T-cell (primary cell): ENCODE data around the gene NECAB2. TPM values are rescaled to one million over a fixed set of nuclear protein-coding genes. Genes with fewer than 3 reads are reported as not detected.

Experiments
- ATAC-seq, 4 experiments: fragments of 200-7000 bp in 3 of 4; fragments of 150-1000 bp in 1 of 4; cut with Tn5 transposase; replicated peaks in 1 of 4; 1 replicate in 3 of 4; 2 replicates in 1 of 4; pipeline ENCODE4 v1.10.0; 2021; ENCODE audit warnings: moderate library complexity in 3 of 4, mild to moderate bottlenecking in 2 of 4, moderate number of reproducible peaks in 1 of 4
- CTCF ChIA-PET, 2 donors: fragments of 300-600 bp; sonication (Branson Sonifier 250); formaldehyde crosslinking; loops; one replicate each; lab custom pipeline; 2022; ENCODE audit warnings: antibody characterized with exemption in 2 of 2; lab: Charles Lee
- POLR2A ChIA-PET, 2 donors: fragments of 300-600 bp; sonication (Branson Sonifier 250); formaldehyde crosslinking; loops; one replicate each; lab custom pipeline; 2022; ENCODE audit warnings: antibody characterized with exemption in 2 of 2; lab: Charles Lee
- DNase-seq, 35 experiments: peaks; one replicate each; pipeline versions ENCODE4 v3.0.0 to v3.0.0-alpha.2; 2013 to 2023
- H3K27ac ChIP-seq: one replicate; pipeline ENCODE4 v1.5.1; 2013; ENCODE audit warnings: low read length
- H3K27me3 ChIP-seq, 2 experiments: replicated peaks in 1 of 2; 1 replicate in 1 of 2; 2 replicates in 1 of 2; pipeline versions ENCODE4 v1.6.1 to v1.7.0; 2013; ENCODE audit warnings: low read length in 1 of 2, mixed read lengths in 1 of 2; ENCODE audit not compliant: control insufficient read depth in 2 of 2, insufficient read depth in 2 of 2; ENCODE audit errors: extremely low read depth in 1 of 2
- H3K36me3 ChIP-seq, 2 donors: 1 replicate in 1 of 2; 2 replicates in 1 of 2; pipeline versions ENCODE4 v1.6.1 to v1.7.0; 2013; ENCODE audit warnings: low read length in 1 of 2; ENCODE audit not compliant: control insufficient read depth in 2 of 2, insufficient read depth in 1 of 2; ENCODE audit errors: extremely low read depth in 1 of 2
- H3K4me1 ChIP-seq, 2 experiments: 1 replicate in 1 of 2; 2 replicates in 1 of 2; pipeline versions ENCODE4 v1.6.1 to v1.7.0; 2013; ENCODE audit warnings: low read length in 2 of 2, mixed read lengths in 1 of 2; ENCODE audit not compliant: insufficient read depth in 2 of 2, control insufficient read depth in 1 of 2; ENCODE audit errors: extremely low read depth in 1 of 2
- H3K4me3 ChIP-seq, 2 donors: 1 replicate in 1 of 2; 2 replicates in 1 of 2; pipeline versions ENCODE4 v1.5.1 to v1.7.0; 2013; ENCODE audit warnings: mild to moderate bottlenecking in 2 of 2, low read length in 1 of 2, moderate library complexity in 1 of 2; ENCODE audit not compliant: control insufficient read depth in 1 of 2; ENCODE audit errors: extremely low read depth in 1 of 2
- H3K9me3 ChIP-seq: 2 replicates; pipeline ENCODE4 v1.7.0; 2013
- H3K27ac Mint-ChIP-seq, 2 donors: one replicate each; pipeline ENCODE4 v1.8.0; 2020 to 2021; ENCODE audit warnings: mild to moderate bottlenecking in 2 of 2, mixed read lengths in 2 of 2
- H3K27me3 Mint-ChIP-seq, 2 donors: one replicate each; pipeline ENCODE4 v1.8.0; 2021 to 2022; ENCODE audit warnings: mixed read lengths in 2 of 2
- H3K36me3 Mint-ChIP-seq: one replicate; pipeline ENCODE4 v1.8.0; 2021; ENCODE audit warnings: mixed read lengths
- H3K4me1 Mint-ChIP-seq, 3 donors: one replicate each; pipeline ENCODE4 v1.8.0; 2020 to 2022; ENCODE audit warnings: mixed read lengths in 3 of 3, mild to moderate bottlenecking in 1 of 3
- H3K4me3 Mint-ChIP-seq, 3 donors: one replicate each; pipeline ENCODE4 v1.8.0; 2020 to 2022; ENCODE audit warnings: mild to moderate bottlenecking in 3 of 3, mixed read lengths in 3 of 3, moderate library complexity in 3 of 3
- H3K9me3 Mint-ChIP-seq, 3 donors: one replicate each; pipeline ENCODE4 v1.8.0; 2020 to 2022; ENCODE audit warnings: mixed read lengths in 3 of 3
- WGBS: methylation state at CpG from one replicate; pipeline ENCODE4 v1.1.5; 2013; ENCODE audit warnings: missing lambda C conversion rate; ENCODE audit not compliant: insufficient coverage; 5-methylcytosine and 5-hydroxymethylcytosine counted together
- total RNA-seq, 35 experiments: library from RNA in 6 of 35; stranded (reverse) in 6 of 35; fragments of 120-200 nt in 1 of 35; gene quantifications; one replicate each; pipeline versions ENCODE4 v1.2.1 to v1.2.4 and lab custom pipeline; 2013 to 2026

The NECAB2 gene
- total RNA-seq, 5 donors from 2014 or later (not counting 1 experiment from before 2014, with no cell fraction given) = not detected

DNA sequence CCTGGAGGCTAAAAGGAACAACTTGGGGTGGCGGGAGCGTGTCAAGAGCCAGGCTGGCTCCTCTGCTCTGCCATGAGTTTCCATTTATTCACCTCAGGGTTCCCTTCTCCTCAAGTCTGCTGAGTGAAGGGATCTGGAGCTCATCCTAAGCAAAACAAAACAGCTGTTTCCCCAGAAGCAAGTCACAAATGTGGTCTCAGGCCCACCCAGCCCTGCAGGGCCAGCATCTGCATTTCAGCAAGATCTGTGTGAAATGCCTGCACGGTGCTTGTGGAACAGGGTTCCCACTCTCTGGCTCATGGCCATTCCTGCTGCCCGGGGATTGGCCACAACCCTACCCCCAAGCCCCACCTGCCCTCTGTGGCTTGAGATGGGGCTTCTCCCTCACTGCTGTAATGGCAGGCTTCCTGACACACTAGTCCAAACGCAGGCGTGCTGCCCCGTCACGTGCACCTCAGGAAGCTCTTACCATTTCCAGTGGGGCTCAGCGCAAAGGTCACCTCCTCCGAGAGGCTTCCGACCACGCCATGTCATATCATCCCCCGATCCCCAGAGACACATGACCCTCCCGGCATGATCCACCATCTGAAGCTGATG is 72.3 kb downstream of the NECAB2 start:
- ChIA-PET CTCF (no interaction called here), POLR2A (no interaction called here)
- H3K9me3 Mint-ChIP-seq = peaks cover 0 to 4% (median 4%) of the 10 kb centered on the region in 3 donors
- H3K27ac Mint-ChIP-seq = no peak overlapping the region
- H3K4me3 ChIP-seq = no peak overlapping the region
- WGBS = 76% methylated on average over 12 of the region's 14 CpGs
- H3K4me1 Mint-ChIP-seq = peaks cover 2 to 8% (median 5%) of the 10 kb centered on the region in 3 donors
- no peak for ATAC-seq
- H3K4me3 Mint-ChIP-seq = no peak overlapping the region
- no peaks in the 10 kb centered on the region for H3K36me3 Mint-ChIP-seq
- no peaks in the 10 kb centered on the region for H3K9me3 ChIP-seq
- H3K27ac ChIP-seq = no peak overlapping the region
- H3K4me1 ChIP-seq = peaks cover 0 to 3% of the 10 kb centered on the region in 2 experiments
- no peak for DNase-seq
- peaks cover 17 to 31% of the 10 kb centered on the region in 2 donors for H3K27me3 Mint-ChIP-seq
- H3K27me3 ChIP-seq = peaks cover 4 to 41% of the 10 kb centered on the region in 2 experiments
- no peaks in the 10 kb centered on the region for H3K36me3 ChIP-seq

DNA sequence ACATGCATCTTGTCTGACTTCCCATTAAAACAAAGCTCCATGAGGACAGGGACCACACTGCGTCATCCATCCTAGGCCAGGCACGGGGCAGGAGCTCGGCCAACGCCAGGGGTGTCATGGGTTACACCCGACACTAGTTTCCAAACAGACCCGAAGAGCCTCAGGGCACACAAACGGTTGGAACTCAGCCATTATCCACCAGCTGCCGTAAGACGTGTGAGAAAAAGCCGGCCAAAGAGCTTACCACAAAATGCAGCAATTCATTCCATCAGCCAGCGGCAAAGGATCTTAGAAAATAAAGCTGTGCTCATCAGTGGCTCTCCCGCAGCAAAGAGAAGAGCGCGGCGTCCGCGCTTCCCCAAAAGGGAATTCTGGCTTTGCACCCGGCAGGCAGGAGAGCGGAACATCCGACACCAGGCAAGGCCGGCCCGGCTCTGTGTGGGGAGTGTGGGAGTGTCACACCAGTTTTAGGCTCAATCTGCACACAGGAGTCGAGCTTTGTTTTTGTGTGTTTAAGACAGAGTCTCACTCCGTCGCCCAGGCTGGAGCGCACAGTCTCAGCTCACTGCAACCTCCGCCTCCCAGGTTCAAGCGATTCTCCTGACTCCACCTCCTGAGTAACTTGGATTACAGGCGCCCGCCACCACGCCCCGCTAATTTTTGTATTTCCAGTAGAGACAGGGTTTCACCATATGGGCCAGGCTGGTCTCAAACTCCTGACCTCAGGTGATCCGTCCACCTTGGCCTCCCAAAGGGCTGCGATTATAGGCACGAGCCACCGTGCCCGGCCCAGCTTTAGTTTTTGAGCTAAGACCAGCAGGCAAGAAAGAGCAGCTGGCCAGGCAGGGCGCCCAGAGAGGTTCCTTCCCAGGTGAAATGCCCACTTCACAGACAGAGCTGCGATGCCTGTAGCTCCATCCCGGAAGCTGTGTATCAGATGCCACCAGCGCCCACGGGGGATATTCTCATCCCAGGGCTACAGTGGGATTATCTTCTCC is 73.1 kb downstream of the NECAB2 start:
- no peak for DNase-seq
- Histone ChIP-seq H3K27ac (no peak overlapping the region), H3K4me1 (peaks cover 0 to 3% of the 10 kb centered on the region in 2 experiments), H3K36me3 (no peaks in the 10 kb centered on the region), H3K27me3 (peaks cover 4 to 43% of the 10 kb centered on the region in 2 experiments), H3K4me3 (no peak overlapping the region), H3K9me3 (no peaks in the 10 kb centered on the region)
- Mint-ChIP-seq H3K4me1 (peaks cover 2 to 8% (median 5%) of the 10 kb centered on the region in 3 donors), H3K4me3 (no peak overlapping the region), H3K36me3 (no peaks in the 10 kb centered on the region), H3K27me3 (peaks cover 17 to 31% of the 10 kb centered on the region in 2 donors), H3K27ac (no peak overlapping the region), H3K9me3 (peaks cover 0 to under 1% (median 0%) of the 10 kb centered on the region in 3 donors)
- CTCF ChIA-PET = no interaction called here
- ATAC-seq = no peak
- POLR2A ChIA-PET = no interaction called here
- 86% methylated on average over 35 of the region's 42 CpGs for WGBS

DNA sequence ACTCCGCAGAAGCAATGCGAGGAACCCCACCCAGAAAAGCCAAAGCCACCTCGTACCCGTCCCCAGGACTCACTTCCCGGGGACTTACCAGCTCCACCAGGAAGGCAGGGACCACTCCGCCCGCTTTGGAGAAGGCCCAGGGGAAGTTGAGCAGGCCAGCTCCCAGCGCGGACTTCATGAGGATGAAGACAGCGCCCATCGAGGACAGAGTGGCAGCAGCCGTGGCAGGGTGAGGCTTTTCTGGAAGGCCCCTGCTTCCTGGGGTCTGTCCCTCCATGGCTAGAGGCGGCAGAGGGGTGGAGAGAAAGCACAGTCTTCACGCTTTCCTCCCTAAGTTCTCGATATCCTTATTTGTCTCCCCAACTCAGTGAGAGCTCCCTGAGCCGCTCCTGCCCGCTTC is 73.8 kb downstream of the NECAB2 start:
- peaks cover 0 to 3% of the 10 kb centered on the region in 2 experiments for H3K4me1 ChIP-seq
- H3K27me3 ChIP-seq = peaks cover 4 to 39% of the 10 kb centered on the region in 2 experiments
- H3K4me1 Mint-ChIP-seq = peaks cover 2 to 8% (median 5%) of the 10 kb centered on the region in 3 donors
- CTCF ChIA-PET = no interaction called here
- H3K27ac ChIP-seq = no peak overlapping the region
- H3K4me3 ChIP-seq = no peak overlapping the region
- no peak overlapping the region for H3K27ac Mint-ChIP-seq
- 74% methylated on average over 15 of the region's 17 CpGs for WGBS
- no peaks in the 10 kb centered on the region for H3K9me3 ChIP-seq
- no peak for ATAC-seq
- H3K36me3 ChIP-seq = no peaks in the 10 kb centered on the region
- no peak for DNase-seq
- peaks cover 17 to 31% of the 10 kb centered on the region in 2 donors for H3K27me3 Mint-ChIP-seq
- no peaks in the 10 kb centered on the region for H3K9me3 Mint-ChIP-seq
- H3K4me3 Mint-ChIP-seq = no peak overlapping the region
- H3K36me3 Mint-ChIP-seq = no peaks in the 10 kb centered on the region
- POLR2A ChIA-PET = no interaction called here

DNA sequence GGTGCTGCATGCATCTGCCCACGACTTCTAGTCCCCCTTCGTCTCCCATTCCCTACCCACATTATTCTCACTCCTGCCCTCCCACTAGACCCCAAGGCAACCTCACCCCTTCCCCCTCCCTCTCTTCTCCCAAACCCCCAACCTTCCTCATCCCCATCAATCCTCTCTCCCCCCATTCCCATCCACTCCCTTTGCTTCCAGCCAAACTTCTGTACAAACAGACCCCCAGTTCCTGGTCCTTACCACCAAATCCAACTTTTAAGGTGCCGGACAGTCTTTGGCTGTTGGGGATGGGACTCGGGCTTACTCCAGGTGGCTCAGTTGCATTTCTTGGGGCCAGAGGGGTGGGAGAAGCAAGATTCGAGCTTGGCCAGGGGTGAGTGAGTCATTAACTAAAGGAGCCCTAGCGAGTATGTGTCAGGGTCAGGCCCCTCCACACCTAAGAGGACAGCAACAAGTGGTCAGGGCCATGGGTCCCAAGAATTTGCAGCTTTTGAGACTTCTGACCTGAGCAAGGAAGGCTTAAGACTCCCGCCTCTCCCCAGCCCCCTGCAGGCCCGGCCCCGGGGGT is 74.3 kb downstream of the NECAB2 start, which contains the start of gene SLC38A8:
SLC38A8 (minus strand) TSS at position 488 of the 571 bp plus-strand sequence. CDS start 638 bp downstream, outside the sequence.
- CTCF ChIA-PET = no interaction called here
- H3K4me1 Mint-ChIP-seq = peaks cover 2 to 8% (median 5%) of the 10 kb centered on the region in 3 donors

DNA sequence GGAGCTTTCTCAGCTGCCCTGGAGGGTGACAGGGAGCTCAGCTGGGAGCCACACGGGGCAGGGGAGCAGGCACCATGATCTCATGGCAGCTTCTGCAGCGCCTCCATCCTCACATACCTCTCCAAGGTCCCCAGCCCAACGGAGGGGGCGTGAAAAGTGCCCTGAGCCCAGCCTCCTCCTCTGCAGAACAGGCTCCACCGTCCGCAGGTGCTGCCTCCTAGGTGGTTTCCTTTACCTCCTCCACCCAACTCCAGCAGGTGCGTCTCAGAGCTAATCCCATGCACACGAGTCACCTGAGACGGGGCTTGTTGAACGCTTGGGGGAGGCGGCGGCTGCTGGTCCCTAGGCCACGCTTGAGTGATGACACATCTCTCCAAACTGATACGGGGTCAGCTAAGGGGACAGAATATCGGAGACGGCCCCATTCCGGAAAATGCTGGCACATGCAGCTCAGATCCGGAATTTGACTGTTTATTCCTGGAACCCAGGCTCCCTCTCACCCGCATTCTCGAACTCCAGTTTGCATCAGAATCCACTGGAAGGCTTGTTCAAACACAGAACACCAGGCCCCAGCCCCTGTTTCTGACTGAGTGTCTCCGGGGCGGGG is 74.9 kb downstream of the NECAB2 start:
- no peaks in the 10 kb centered on the region for H3K9me3 Mint-ChIP-seq
- POLR2A ChIA-PET = no interaction called here
- H3K9me3 ChIP-seq = no peaks in the 10 kb centered on the region
- WGBS = 64% methylated on average over 16 of the region's 22 CpGs
- ATAC-seq (no peak), DNase-seq (no peak)
- H3K27ac Mint-ChIP-seq = no peak overlapping the region
- peaks cover 17 to 31% of the 10 kb centered on the region in 2 donors for H3K27me3 Mint-ChIP-seq
- peaks cover 0 to 3% of the 10 kb centered on the region in 2 experiments for H3K4me1 ChIP-seq
- H3K4me3 Mint-ChIP-seq = no peak overlapping the region
- peaks cover 0 to 1% of the 10 kb centered on the region in 2 donors for H3K36me3 ChIP-seq
- no peak overlapping the region for H3K4me3 ChIP-seq
- H3K27ac ChIP-seq = no peak overlapping the region
- peaks cover 4 to 39% of the 10 kb centered on the region in 2 experiments for H3K27me3 ChIP-seq
- peaks cover 2% of the 10 kb centered on the region for H3K36me3 Mint-ChIP-seq
- CTCF ChIA-PET = no interaction called here
- H3K4me1 Mint-ChIP-seq = peaks cover 2 to 8% (median 5%) of the 10 kb centered on the region in 3 donors

More for the DNA sequence above, 74.3 kb downstream of the NECAB2 start, which contains the start of gene SLC38A8:
- Mint-ChIP-seq H3K27me3 (peaks cover 17 to 31% of the 10 kb centered on the region in 2 donors), H3K27ac (no peak within 1 kb of the TSS), H3K4me3 (no peak within 1 kb of the TSS), H3K9me3 (no peaks in the 10 kb centered on the region), H3K36me3 (peaks cover 2% of the 10 kb centered on the region)
- Histone ChIP-seq H3K4me3 (no peak within 1 kb of the TSS), H3K36me3 (no peaks in the 10 kb centered on the region), H3K27ac (no peak within 1 kb of the TSS), H3K27me3 (peaks cover 4 to 39% of the 10 kb centered on the region in 2 experiments), H3K4me1 (peaks cover 0 to 3% of the 10 kb centered on the region in 2 experiments), H3K9me3 (no peaks in the 10 kb centered on the region)
- DNase-seq = no peak
- 70% methylated on average over 3 of the region's 9 CpGs for WGBS
- POLR2A ChIA-PET = no interaction called here
- ATAC-seq = no peak
